Measurements from ENCODE around the gene CDK9.

The CDK9 gene

GRCh38 chr9:127822108-127822507 is 36.3 kb downstream of the CDK9 start:
- Histone ChIP-seq H3K4me1 (ENCODE audit: insufficient read depth, poor library complexity, severe bottlenecking) (no peaks in the 10 kb centered on the region), H3K9me3 (ENCODE audit: severe bottlenecking) (no peaks in the 10 kb centered on the region), H3K4me3 (ENCODE audit: severe bottlenecking) (no peak overlapping the region), H3K36me3 (ENCODE audit: low read depth) (peaks cover 6% of the 10 kb centered on the region), H3K27ac (ENCODE audit: poor library complexity, severe bottlenecking) (no peak overlapping the region), H3K27me3 (ENCODE audit: insufficient read depth, poor library complexity, severe bottlenecking) (no peaks in the 10 kb centered on the region)
- DNase-seq (ENCODE audit: low spot score) (no peak), ATAC-seq (ENCODE audit: low read depth) (no peak)
- no peak for TF ChIP-seq CTCF (IDR thresholded peaks at IDR 0.05; ENCODE audit: poor library complexity, severe bottlenecking)

- H3K27ac ChIP-seq (ENCODE audit: poor library complexity, severe bottlenecking): no peak overlapping the region
- no peaks in the 10 kb centered on the region; the same call in 1 of the 2 replicates for H3K36me3 ChIP-seq (ENCODE audit: low read depth)
- ATAC-seq (ENCODE audit: low read depth) (no peak), DNase-seq (ENCODE audit: low spot score) (no peak)
- TF ChIP-seq CTCF (IDR thresholded peaks at IDR 0.05; ENCODE audit: poor library complexity, severe bottlenecking): peak; percentile 14
- H3K4me1 ChIP-seq (ENCODE audit: insufficient read depth, poor library complexity, severe bottlenecking): no peaks in the 10 kb centered on the region
- no peak overlapping the region for H3K4me3 ChIP-seq (ENCODE audit: severe bottlenecking)
- no peaks in the 10 kb centered on the region for H3K9me3 ChIP-seq (ENCODE audit: severe bottlenecking)
- no peaks in the 10 kb centered on the region for H3K27me3 ChIP-seq (ENCODE audit: insufficient read depth, poor library complexity, severe bottlenecking)
Measured at GRCh38 chr9:127825319-127826051, 39.7 kb downstream of the CDK9 start.

- no peak for TF ChIP-seq CTCF (IDR thresholded peaks at IDR 0.05; ENCODE audit: poor library complexity, severe bottlenecking)
- Histone ChIP-seq H3K4me1 (ENCODE audit: insufficient read depth, poor library complexity, severe bottlenecking) (no peaks in the 10 kb centered on the region), H3K27ac (ENCODE audit: poor library complexity, severe bottlenecking) (no peak overlapping the region), H3K36me3 (ENCODE audit: low read depth) (no peaks in the 10 kb centered on the region; the same call in 1 of the 2 replicates), H3K4me3 (ENCODE audit: severe bottlenecking) (no peak overlapping the region), H3K27me3 (ENCODE audit: insufficient read depth, poor library complexity, severe bottlenecking) (no peaks in the 10 kb centered on the region), H3K9me3 (ENCODE audit: severe bottlenecking) (no peaks in the 10 kb centered on the region)
- DNase-seq (ENCODE audit: low spot score) (no peak), ATAC-seq (ENCODE audit: low read depth) (no peak)
Measured at GRCh38 chr9:127826253-127826913, 40.5 kb downstream of the CDK9 start.

- DNase-seq (ENCODE audit: low spot score) (no peak), ATAC-seq (ENCODE audit: low read depth) (peak; percentile 55; the same call in 2 of the 3 replicates)
- Histone ChIP-seq H3K36me3 (ENCODE audit: low read depth) (no peaks in the 10 kb centered on the region; the same call in 1 of the 2 replicates), H3K9me3 (ENCODE audit: severe bottlenecking) (no peaks in the 10 kb centered on the region), H3K4me1 (ENCODE audit: insufficient read depth, poor library complexity, severe bottlenecking) (no peaks in the 10 kb centered on the region), H3K27ac (ENCODE audit: poor library complexity, severe bottlenecking) (no peak overlapping the region), H3K4me3 (ENCODE audit: severe bottlenecking) (no peak overlapping the region), H3K27me3 (ENCODE audit: insufficient read depth, poor library complexity, severe bottlenecking) (no peaks in the 10 kb centered on the region)
- no peak for TF ChIP-seq CTCF (IDR thresholded peaks at IDR 0.05; ENCODE audit: poor library complexity, severe bottlenecking)
Measured at GRCh38 chr9:127828262-127829031, 42.6 kb downstream of the CDK9 start.
